Left lung (tissue), 10 donors: ENCODE data around the gene GRPEL2. TPM values are rescaled to one million over a fixed set of nuclear protein-coding genes. Genes with fewer than 3 reads are reported as not detected.
A peak's percentile ranks its signal among the peaks of the same experiment; 100 is the strongest.

Experiments
- ATAC-seq: fragments of 200-7000 bp; cut with Tn5 transposase; one replicate; pipeline ENCODE4 v1.9.1; 2020; ENCODE audit warnings: moderate library complexity
- DNase-seq, 4 donors: peaks; one replicate each; pipeline ENCODE4 v3.0.0-alpha.2; 2013 to 2020
- H3K27ac ChIP-seq, 2 donors: fragments of 200-600 bp; sonication (generic) in 1 of 2; one replicate each; pipeline versions ENCODE4 v1.5.0 to v1.8.0; 2020 to 2021
- H3K27me3 ChIP-seq, 2 donors: fragments of 200-600 bp; sonication (generic) in 1 of 2; one replicate each; pipeline versions ENCODE4 v1.5.0 to v1.8.0; 2020 to 2021
- H3K36me3 ChIP-seq, 2 donors: fragments of 200-600 bp; sonication (generic) in 1 of 2; one replicate each; pipeline versions ENCODE4 v1.5.0 to v1.8.0; 2020 to 2021
- H3K4me1 ChIP-seq, 2 donors: fragments of 200-600 bp; one replicate each; pipeline ENCODE4 v1.8.0; 2021
- H3K4me3 ChIP-seq, 2 donors: fragments of 200-600 bp; sonication (generic) in 1 of 2; one replicate each; pipeline versions ENCODE4 v1.5.0 to v1.8.0; 2020 to 2021; ENCODE audit warnings: mild to moderate bottlenecking in 1 of 2
- H3K9me3 ChIP-seq, 2 donors: fragments of 200-600 bp; sonication (generic) in 1 of 2; one replicate each; pipeline versions ENCODE4 v1.5.0 to v1.8.0; 2020 to 2021
- CTCF ChIP-seq, 2 donors: fragments of 200-600 bp; sonication (generic) in 1 of 2; IDR thresholded peaks; one replicate each; pipeline versions ENCODE4 v1.5.0 to v1.8.0; 2021; ENCODE audit warnings: antibody characterized with exemption in 2 of 2
- intact Hi-C, 2 donors: fragments of 100-400 bp; cut with DNase I; formaldehyde crosslinking; loops; one replicate each; pipeline versions ENCODE4 v1.11.2 to v1.14.2; 2022
- polyA plus RNA-seq, 6 donors: library from polyadenylated mRNA; unstranded; fragments of 120-200 nt; gene quantifications; one replicate each; pipeline ENCODE4 v1.2.1, GENCODE V29; 2013; ENCODE audit not compliant: insufficient read length in 6 of 6
- total RNA-seq, 2 donors: library from RNA; stranded (reverse); fragmentation: NEBNext Ultra II Directional; extraction: Animal tissue kit (Norgen Biotek cat#: 25700); gene quantifications; one replicate each; pipeline ENCODE4 v1.2.1, GENCODE V29; 2021
- donor health status: DM: no; HTN: yes; CAD: no.
- donor health status: DM: no; HTN: no; CAD: no.

Gene GRPEL2
- total and polyA plus RNA-seq, 8 donors: 12.3 to 25.1 (median 24.2) TPM

- TF ChIP-seq CTCF (IDR thresholded peaks at IDR 0.05): no peak
- Histone ChIP-seq H3K4me1 (peaks cover 0 to 8% of the 10 kb centered on the region in 2 donors), H3K4me3 (no peak overlapping the region), H3K27ac (no peak overlapping the region), H3K27me3 (no peaks in the 10 kb centered on the region), H3K9me3 (no peaks in the 10 kb centered on the region), H3K36me3 (no peaks in the 10 kb centered on the region)
- no peak for ATAC-seq
- intact Hi-C loops: loop anchor here in 1 of 2 donors (5.0 kb wide), 2 partner anchors 54 to 196 kb away; no protein-coding TSS in a partner anchor
- no peak for DNase-seq
These were observed 25.6 kb downstream of the GRPEL2 start for GRCh38 chr5:149370878-149371277.

- H3K36me3 ChIP-seq: no peaks in the 10 kb centered on the region
- H3K4me3 ChIP-seq: no peak overlapping the region
- no peak overlapping the region for H3K27ac ChIP-seq
- TF ChIP-seq CTCF (IDR thresholded peaks at IDR 0.05): peak; percentile 79 to 89
- peak in 1 of 4 donors; percentile 57 for DNase-seq
- H3K9me3 ChIP-seq: no peaks in the 10 kb centered on the region
- intact Hi-C loops: loop anchor here in 1 of 2 donors (5.0 kb wide), 2 partner anchors 54 to 196 kb away; no protein-coding TSS in a partner anchor
- ATAC-seq: peak; percentile 94
- no peaks in the 10 kb centered on the region for H3K27me3 ChIP-seq
- peaks cover 0 to 8% of the 10 kb centered on the region in 2 donors for H3K4me1 ChIP-seq
These were observed 26.1 kb downstream of the GRPEL2 start for GRCh38 chr5:149371296-149371962.

GRCh38 chr5:149372076-149372795, 26.9 kb downstream of the GRPEL2 start:
- ATAC-seq: no peak
- H3K9me3 ChIP-seq: no peaks in the 10 kb centered on the region
- no peaks in the 10 kb centered on the region for H3K36me3 ChIP-seq
- intact Hi-C loops: loop anchor here in 1 of 2 donors (5.0 kb wide), 2 partner anchors 55 to 195 kb away; no protein-coding TSS in a partner anchor
- no peak overlapping the region for H3K4me3 ChIP-seq
- H3K27ac ChIP-seq: no peak overlapping the region
- TF ChIP-seq CTCF (IDR thresholded peaks at IDR 0.05): no peak
- no peaks in the 10 kb centered on the region for H3K27me3 ChIP-seq
- H3K4me1 ChIP-seq: peaks cover 0 to 8% of the 10 kb centered on the region in 2 donors
- no peak for DNase-seq

- Histone ChIP-seq H3K4me1 (peaks cover 0 to 8% of the 10 kb centered on the region in 2 donors), H3K27me3 (no peaks in the 10 kb centered on the region), H3K27ac (no peak overlapping the region), H3K9me3 (no peaks in the 10 kb centered on the region), H3K36me3 (no peaks in the 10 kb centered on the region), H3K4me3 (no peak overlapping the region)
- DNase-seq (no peak), ATAC-seq (no peak)
- TF ChIP-seq CTCF (IDR thresholded peaks at IDR 0.05): no peak
- intact Hi-C loops: loop anchor here in 1 of 2 donors (5.0 kb wide), 2 partner anchors 56 to 194 kb away; no protein-coding TSS in a partner anchor
These were observed 27.6 kb downstream of the GRPEL2 start for GRCh38 chr5:149372932-149373331.

- DNase-seq: no peak
- TF ChIP-seq CTCF (IDR thresholded peaks at IDR 0.05): no peak
- intact Hi-C loops: loop anchor here in 1 of 2 donors (5.0 kb wide), 2 partner anchors 57 to 193 kb away; no protein-coding TSS in a partner anchor
- Histone ChIP-seq H3K36me3 (no peaks in the 10 kb centered on the region), H3K9me3 (no peaks in the 10 kb centered on the region), H3K27ac (no peak overlapping the region), H3K27me3 (no peaks in the 10 kb centered on the region), H3K4me1 (peaks cover 0 to 8% of the 10 kb centered on the region in 2 donors), H3K4me3 (no peak overlapping the region)
- ATAC-seq: no peak
These were observed 29.0 kb downstream of the GRPEL2 start for GRCh38 chr5:149374303-149374702.
